ENCODE data around the gene CEP170B. TPM values are rescaled to one million over a fixed set of nuclear protein-coding genes. Genes with fewer than 3 reads are reported as not detected.

Gene CEP170B
- total RNA-seq, 1 donor from 2014 or later = 80.4 TPM

GRCh38 chr14:104824353-104824997 lies 40.6 kb upstream of the CEP170B start:
- Mint-ChIP-seq H3K4me3 (ENCODE audit: unreplicated experiment) (peak overlapping the region; percentile 80), H3K4me1 (ENCODE audit: low read depth, unreplicated experiment) (peaks cover 8% of the 10 kb centered on the region), H3K27me3 (ENCODE audit: unreplicated experiment) (peaks cover 20% of the 10 kb centered on the region), H3K27ac (ENCODE audit: unreplicated experiment) (peak overlapping the region; percentile 85), H3K9me3 (ENCODE audit: unreplicated experiment) (peaks cover 22% of the 10 kb centered on the region), H3K36me3 (ENCODE audit: unreplicated experiment) (peaks cover 10% of the 10 kb centered on the region)
- TF ChIP-seq CTCF (IDR thresholded peaks at IDR 0.05; ENCODE audit: partially characterized antibody, unreplicated experiment) = no peak
- no peak for DNase-seq

GRCh38 chr14:104826189-104826860 lies 38.7 kb upstream of the CEP170B start:
- Mint-ChIP-seq H3K9me3 (ENCODE audit: unreplicated experiment) (peaks cover 22% of the 10 kb centered on the region), H3K27ac (ENCODE audit: unreplicated experiment) (peak overlapping the region; percentile 89), H3K4me1 (ENCODE audit: low read depth, unreplicated experiment) (peaks cover 8% of the 10 kb centered on the region), H3K27me3 (ENCODE audit: unreplicated experiment) (peaks cover 20% of the 10 kb centered on the region), H3K36me3 (ENCODE audit: unreplicated experiment) (peaks cover 10% of the 10 kb centered on the region), H3K4me3 (ENCODE audit: unreplicated experiment) (peak overlapping the region; percentile 87)
- DNase-seq = peak; percentile 98
- peak; percentile 97 for TF ChIP-seq CTCF (IDR thresholded peaks at IDR 0.05; ENCODE audit: partially characterized antibody, unreplicated experiment)

- Mint-ChIP-seq H3K27ac (ENCODE audit: unreplicated experiment) (no peak overlapping the region), H3K4me1 (ENCODE audit: low read depth, unreplicated experiment) (peaks cover 5% of the 10 kb centered on the region), H3K4me3 (ENCODE audit: unreplicated experiment) (peak overlapping the region; percentile 87), H3K9me3 (ENCODE audit: unreplicated experiment) (peaks cover 22% of the 10 kb centered on the region), H3K36me3 (ENCODE audit: unreplicated experiment) (peaks cover 10% of the 10 kb centered on the region), H3K27me3 (ENCODE audit: unreplicated experiment) (peaks cover 19% of the 10 kb centered on the region)
- DNase-seq = no peak
- TF ChIP-seq CTCF (IDR thresholded peaks at IDR 0.05; ENCODE audit: partially characterized antibody, unreplicated experiment) = no peak
Observed at GRCh38 chr14:104826861-104827176, 38.2 kb upstream of the CEP170B start.

- H3K36me3 Mint-ChIP-seq (ENCODE audit: unreplicated experiment) = peaks cover 10% of the 10 kb centered on the region
- peaks cover 22% of the 10 kb centered on the region for H3K9me3 Mint-ChIP-seq (ENCODE audit: unreplicated experiment)
- peaks cover 5% of the 10 kb centered on the region for H3K4me1 Mint-ChIP-seq (ENCODE audit: low read depth, unreplicated experiment)
- H3K4me3 Mint-ChIP-seq (ENCODE audit: unreplicated experiment) = peak overlapping the region; percentile 87
- H3K27ac Mint-ChIP-seq (ENCODE audit: unreplicated experiment) = peak overlapping the region; percentile 52
- DNase-seq = peak; percentile 80
- peaks cover 19% of the 10 kb centered on the region for H3K27me3 Mint-ChIP-seq (ENCODE audit: unreplicated experiment)
- TF ChIP-seq CTCF (IDR thresholded peaks at IDR 0.05; ENCODE audit: partially characterized antibody, unreplicated experiment) = peak; percentile 80
Observed at GRCh38 chr14:104827177-104828055, 37.7 kb upstream of the CEP170B start.

Data from glutamatergic neuron (in vitro differentiated cells).